K562 (cell line): ENCODE results near the gene CD300H. TPM values are rescaled to one million over a fixed set of nuclear protein-coding genes. Genes with fewer than 3 reads are reported as not detected.

Experiments used
- CHCHD3 ChIP-seq: fragments of 250-450 bp; sonication (Bioruptor Pico); IDR thresholded peaks from 2 replicates; pipeline ENCODE4 v2.1.2; 2022; ENCODE audit warnings: mild to moderate bottlenecking
- KLF16 ChIP-seq: IDR thresholded peaks from 2 replicates; pipeline ENCODE4 v1.6.1; 2016; ENCODE audit warnings: antibody characterized with exemption
- PML ChIP-seq: IDR thresholded peaks from 2 replicates; pipeline ENCODE4 v1.6.1; 2012; ENCODE audit warnings: low read length, inconsistent platforms
- RFX1 ChIP-seq: fragments of 450-650 bp; IDR thresholded peaks from 2 replicates; pipeline ENCODE4 v1.6.1; 2016; ENCODE audit warnings: mild to moderate bottlenecking, moderate library complexity
- STAT5A ChIP-seq: IDR thresholded peaks from 2 replicates; pipeline ENCODE4 v1.6.1; 2012; ENCODE audit warnings: low read length, inconsistent platforms, borderline replicate concordance
- ZNF507 ChIP-seq: conservative IDR thresholded peaks from 2 replicates; pipeline ENCODE4 v1.6.1; 2017; ENCODE audit warnings: missing genetic modification characterization, missing compliant biosample characterization
- ZSCAN29 ChIP-seq: fragments of 450-650 bp; IDR thresholded peaks from 2 replicates; pipeline ENCODE4 v1.6.1; 2017
- polyA plus RNA-seq, 8 experiments: library from polyadenylated mRNA; depleted of rRNA in 4 of 8; stranded (reverse) in 5 of 8; unstranded in 3 of 8; fragments of >200 nt; fragmentation: Nextera tagmentation in 2 of 8; fragmentation: Illumina TruSeq in 1 of 8; extraction: Ambion mirVana in 2 of 8; extraction: Trizol in 1 of 8; gene quantifications; 2 replicates each; pipeline versions ENCODE4 v1.2.1 to v1.2.3, GENCODE V29; 2011 to 2014; ENCODE audit warnings: inconsistent platforms in 1 of 8, missing spikeins in 1 of 8
- total RNA-seq, 7 experiments: library from RNA; depleted of rRNA in 6 of 7; stranded (reverse); fragments of >200 nt in 6 of 7; fragmentation: Illumina TruSeq in 2 of 7; extraction: Trizol in 2 of 7; gene quantifications; 2 replicates each; pipeline versions ENCODE4 v1.2.1 to v1.2.3, GENCODE V29; 2011 to 2021; ENCODE audit warnings: low replicate concordance in 1 of 7
- TF ChIP-seq, protein P1 (sequence below): fragments of 150-350 bp; conservative IDR thresholded peaks from 2 replicates; pipeline ENCODE4 v1.6.1; 2014; ENCODE audit warnings: low read length
- TF ChIP-seq, protein P2 (sequence below): fragments of 450-650 bp; IDR thresholded peaks from 2 replicates; pipeline ENCODE4 v1.6.1; 2016; ENCODE audit warnings: low read depth
- TF ChIP-seq, protein P3 (sequence below), 2 experiments: fragments of 450-650 bp; conservative IDR thresholded peaks; 2 replicates each; pipeline ENCODE4 v1.6.1; 2017; ENCODE audit warnings: mild to moderate bottlenecking in 2 of 2, moderate library complexity in 2 of 2
- TF ChIP-seq, protein P4 (sequence below): sonication (generic); formaldehyde crosslinking; IDR thresholded peaks from 2 replicates; pipeline ENCODE4 v1.8.0; 2022; ENCODE audit warnings: missing genetic modification reagents, mild to moderate bottlenecking, borderline replicate concordance

Gene CD300H
- total and polyA plus RNA-seq, 9 of the 15 experiments (the other 6 are each of a cell fraction or from before 2014, with no cell fraction given), result not detected

- TF ChIP-seq, protein P1, sequence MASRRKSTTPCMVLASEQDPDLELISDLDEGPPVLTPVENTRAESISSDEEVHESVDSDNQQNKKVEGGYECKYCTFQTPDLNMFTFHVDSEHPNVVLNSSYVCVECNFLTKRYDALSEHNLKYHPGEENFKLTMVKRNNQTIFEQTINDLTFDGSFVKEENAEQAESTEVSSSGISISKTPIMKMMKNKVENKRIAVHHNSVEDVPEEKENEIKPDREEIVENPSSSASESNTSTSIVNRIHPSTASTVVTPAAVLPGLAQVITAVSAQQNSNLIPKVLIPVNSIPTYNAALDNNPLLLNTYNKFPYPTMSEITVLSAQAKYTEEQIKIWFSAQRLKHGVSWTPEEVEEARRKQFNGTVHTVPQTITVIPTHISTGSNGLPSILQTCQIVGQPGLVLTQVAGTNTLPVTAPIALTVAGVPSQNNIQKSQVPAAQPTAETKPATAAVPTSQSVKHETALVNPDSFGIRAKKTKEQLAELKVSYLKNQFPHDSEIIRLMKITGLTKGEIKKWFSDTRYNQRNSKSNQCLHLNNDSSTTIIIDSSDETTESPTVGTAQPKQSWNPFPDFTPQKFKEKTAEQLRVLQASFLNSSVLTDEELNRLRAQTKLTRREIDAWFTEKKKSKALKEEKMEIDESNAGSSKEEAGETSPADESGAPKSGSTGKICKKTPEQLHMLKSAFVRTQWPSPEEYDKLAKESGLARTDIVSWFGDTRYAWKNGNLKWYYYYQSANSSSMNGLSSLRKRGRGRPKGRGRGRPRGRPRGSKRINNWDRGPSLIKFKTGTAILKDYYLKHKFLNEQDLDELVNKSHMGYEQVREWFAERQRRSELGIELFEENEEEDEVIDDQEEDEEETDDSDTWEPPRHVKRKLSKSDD, result no peak
- TF ChIP-seq, protein P2, sequence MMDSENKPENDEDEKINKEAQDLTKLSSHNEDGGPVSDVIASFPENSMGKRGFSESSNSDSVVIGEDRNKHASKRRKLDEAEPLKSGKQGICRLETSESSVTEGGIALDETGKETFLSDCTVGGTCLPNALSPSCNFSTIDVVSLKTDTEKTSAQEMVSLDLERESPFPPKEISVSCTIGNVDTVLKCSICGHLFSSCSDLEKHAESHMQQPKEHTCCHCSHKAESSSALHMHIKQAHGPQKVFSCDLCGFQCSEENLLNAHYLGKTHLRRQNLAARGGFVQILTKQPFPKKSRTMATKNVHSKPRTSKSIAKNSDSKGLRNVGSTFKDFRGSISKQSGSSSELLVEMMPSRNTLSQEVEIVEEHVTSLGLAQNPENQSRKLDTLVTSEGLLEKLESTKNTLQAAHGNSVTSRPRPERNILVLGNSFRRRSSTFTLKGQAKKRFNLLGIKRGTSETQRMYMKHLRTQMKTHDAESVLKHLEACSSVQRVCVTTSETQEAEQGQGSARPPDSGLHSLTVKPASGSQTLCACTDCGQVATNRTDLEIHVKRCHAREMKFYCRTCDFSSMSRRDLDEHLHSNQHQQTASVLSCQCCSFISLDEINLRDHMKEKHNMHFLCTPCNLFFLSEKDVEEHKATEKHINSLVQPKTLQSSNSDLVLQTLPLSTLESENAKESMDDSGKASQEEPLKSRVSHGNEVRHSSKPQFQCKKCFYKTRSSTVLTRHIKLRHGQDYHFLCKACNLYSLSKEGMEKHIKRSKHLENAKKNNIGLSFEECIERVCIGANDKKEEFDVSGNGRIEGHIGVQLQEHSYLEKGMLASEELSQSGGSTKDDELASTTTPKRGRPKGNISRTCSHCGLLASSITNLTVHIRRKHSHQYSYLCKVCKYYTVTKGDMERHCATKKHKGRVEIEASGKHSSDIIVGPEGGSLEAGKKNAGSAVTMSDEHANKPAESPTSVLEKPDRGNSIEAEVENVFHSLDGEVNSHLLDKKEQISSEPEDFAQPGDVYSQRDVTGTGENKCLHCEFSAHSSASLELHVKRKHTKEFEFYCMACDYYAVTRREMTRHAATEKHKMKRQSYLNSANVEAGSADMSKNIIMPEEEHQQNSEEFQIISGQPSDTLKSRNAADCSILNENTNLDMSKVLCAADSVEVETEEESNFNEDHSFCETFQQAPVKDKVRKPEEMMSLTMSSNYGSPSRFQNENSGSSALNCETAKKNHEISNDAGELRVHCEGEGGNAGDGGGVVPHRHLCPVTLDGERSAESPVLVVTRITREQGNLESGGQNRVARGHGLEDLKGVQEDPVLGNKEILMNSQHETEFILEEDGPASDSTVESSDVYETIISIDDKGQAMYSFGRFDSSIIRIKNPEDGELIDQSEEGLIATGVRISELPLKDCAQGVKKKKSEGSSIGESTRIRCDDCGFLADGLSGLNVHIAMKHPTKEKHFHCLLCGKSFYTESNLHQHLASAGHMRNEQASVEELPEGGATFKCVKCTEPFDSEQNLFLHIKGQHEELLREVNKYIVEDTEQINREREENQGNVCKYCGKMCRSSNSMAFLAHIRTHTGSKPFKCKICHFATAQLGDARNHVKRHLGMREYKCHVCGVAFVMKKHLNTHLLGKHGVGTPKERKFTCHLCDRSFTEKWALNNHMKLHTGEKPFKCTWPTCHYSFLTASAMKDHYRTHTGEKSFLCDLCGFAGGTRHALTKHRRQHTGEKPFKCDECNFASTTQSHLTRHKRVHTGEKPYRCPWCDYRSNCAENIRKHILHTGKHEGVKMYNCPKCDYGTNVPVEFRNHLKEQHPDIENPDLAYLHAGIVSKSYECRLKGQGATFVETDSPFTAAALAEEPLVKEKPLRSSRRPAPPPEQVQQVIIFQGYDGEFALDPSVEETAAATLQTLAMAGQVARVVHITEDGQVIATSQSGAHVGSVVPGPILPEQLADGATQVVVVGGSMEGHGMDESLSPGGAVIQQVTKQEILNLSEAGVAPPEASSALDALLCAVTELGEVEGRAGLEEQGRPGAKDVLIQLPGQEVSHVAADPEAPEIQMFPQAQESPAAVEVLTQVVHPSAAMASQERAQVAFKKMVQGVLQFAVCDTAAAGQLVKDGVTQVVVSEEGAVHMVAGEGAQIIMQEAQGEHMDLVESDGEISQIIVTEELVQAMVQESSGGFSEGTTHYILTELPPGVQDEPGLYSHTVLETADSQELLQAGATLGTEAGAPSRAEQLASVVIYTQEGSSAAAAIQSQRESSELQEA, result no peak
- TF ChIP-seq RFX1, result no peak
- TF ChIP-seq, protein P3, sequence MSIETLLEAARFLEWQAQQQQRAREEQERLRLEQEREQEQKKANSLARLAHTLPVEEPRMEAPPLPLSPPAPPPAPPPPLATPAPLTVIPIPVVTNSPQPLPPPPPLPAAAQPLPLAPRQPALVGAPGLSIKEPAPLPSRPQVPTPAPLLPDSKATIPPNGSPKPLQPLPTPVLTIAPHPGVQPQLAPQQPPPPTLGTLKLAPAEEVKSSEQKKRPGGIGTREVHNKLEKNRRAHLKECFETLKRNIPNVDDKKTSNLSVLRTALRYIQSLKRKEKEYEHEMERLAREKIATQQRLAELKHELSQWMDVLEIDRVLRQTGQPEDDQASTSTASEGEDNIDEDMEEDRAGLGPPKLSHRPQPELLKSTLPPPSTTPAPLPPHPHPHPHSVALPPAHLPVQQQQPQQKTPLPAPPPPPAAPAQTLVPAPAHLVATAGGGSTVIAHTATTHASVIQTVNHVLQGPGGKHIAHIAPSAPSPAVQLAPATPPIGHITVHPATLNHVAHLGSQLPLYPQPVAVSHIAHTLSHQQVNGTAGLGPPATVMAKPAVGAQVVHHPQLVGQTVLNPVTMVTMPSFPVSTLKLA (conservative IDR thresholded peaks at IDR 0.05), result no peak
- TF ChIP-seq STAT5A, result no peak
- TF ChIP-seq KLF16, result no peak
- TF ChIP-seq ZSCAN29, result no peak
- TF ChIP-seq, protein P4, sequence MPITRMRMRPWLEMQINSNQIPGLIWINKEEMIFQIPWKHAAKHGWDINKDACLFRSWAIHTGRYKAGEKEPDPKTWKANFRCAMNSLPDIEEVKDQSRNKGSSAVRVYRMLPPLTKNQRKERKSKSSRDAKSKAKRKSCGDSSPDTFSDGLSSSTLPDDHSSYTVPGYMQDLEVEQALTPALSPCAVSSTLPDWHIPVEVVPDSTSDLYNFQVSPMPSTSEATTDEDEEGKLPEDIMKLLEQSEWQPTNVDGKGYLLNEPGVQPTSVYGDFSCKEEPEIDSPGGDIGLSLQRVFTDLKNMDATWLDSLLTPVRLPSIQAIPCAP, result no peak
- no peak for TF ChIP-seq PML
- no peak for TF ChIP-seq CHCHD3 (CRISPR knock-in tag)
- no peak for TF ChIP-seq ZNF507
- TF ChIP-seq, all 486 proteins: peak for 0
These were observed 25.9 kb downstream of the CD300H start (continued) for GRCh38 chr17:74541176-74542111.
